Gastroesophageal sphincter (tissue), 4 donors: ENCODE results near the gene EHD1. TPM values are rescaled to one million over a fixed set of nuclear protein-coding genes. Genes with fewer than 3 reads are reported as not detected.

Experiments
- ATAC-seq: fragments of 150-250 bp; one replicate; pipeline ENCODE4 v1.9.1; 2016; ENCODE audit warnings: mild to moderate bottlenecking, moderate library complexity
- H3K27ac ChIP-seq, 4 donors: fragments of 200-600 bp; sonication (generic) in 3 of 4; 1 replicate in 3 of 4; 2 replicates in 1 of 4; pipeline ENCODE4 v1.5.1; 2016 to 2019
- H3K27me3 ChIP-seq: fragments of 200-600 bp; sonication (generic); one replicate; pipeline ENCODE4 v1.5.1; 2019
- H3K36me3 ChIP-seq, 2 donors: fragments of 200-600 bp; sonication (generic); one replicate each; pipeline ENCODE4 v1.5.1; 2019; ENCODE audit warnings: control low read depth in 1 of 2
- H3K4me1 ChIP-seq, 3 donors: fragments of 200-600 bp; sonication (generic); 1 replicate in 2 of 3; 2 replicates in 1 of 3; pipeline ENCODE4 v1.5.1; 2016 to 2019; ENCODE audit warnings: control low read depth in 2 of 3
- H3K4me3 ChIP-seq, 2 donors: fragments of 200-600 bp; sonication (generic); one replicate each; pipeline ENCODE4 v1.5.1; 2019; ENCODE audit warnings: mild to moderate bottlenecking in 1 of 2, moderate library complexity in 1 of 2
- H3K9me3 ChIP-seq, 3 donors: fragments of 200-600 bp; sonication (generic); one replicate each; pipeline ENCODE4 v1.5.1; 2017 to 2019; ENCODE audit warnings: control low read depth in 2 of 3
- EP300 ChIP-seq: sonication (generic); formaldehyde crosslinking; IDR thresholded peaks from one replicate; pipeline ENCODE4 v1.6.1; 2017; ENCODE audit warnings: antibody characterized with exemption, mild to moderate bottlenecking
- POLR2A ChIP-seq, 2 donors: fragments of 450-650 bp; IDR thresholded peaks; one replicate each; pipeline ENCODE4 v1.6.1; 2017; ENCODE audit warnings: antibody characterized with exemption in 2 of 2, mild to moderate bottlenecking in 2 of 2, moderate library complexity in 1 of 2
- POLR2AphosphoS5 ChIP-seq: sonication (generic); formaldehyde crosslinking; IDR thresholded peaks from one replicate; pipeline ENCODE4 v1.6.1; 2017; ENCODE audit warnings: antibody characterized with exemption
- WGBS, 2 donors: methylation state at CpG; one replicate each; pipeline ENCODE4 v1.1.5; 2018; ENCODE audit warnings: low coverage in 1 of 2; 5-methylcytosine and 5-hydroxymethylcytosine counted together
- total RNA-seq, 4 donors: library from RNA; depleted of rRNA; stranded (reverse); fragments of >200 nt; gene quantifications; one replicate each; pipeline ENCODE4 v1.1.0, GENCODE V29; 2016
- TF ChIP-seq, protein P1 (sequence below), 4 experiments: fragments of 200-600 bp in 2 of 4; fragments of 450-650 bp in 2 of 4; sonication (generic) in 1 of 4; IDR thresholded peaks; one replicate each; pipeline ENCODE4 v1.5.1; 2017 to 2019; ENCODE audit warnings: antibody characterized with exemption in 4 of 4, mild to moderate bottlenecking in 2 of 4, moderate library complexity in 2 of 4

The EHD1 gene
- total RNA-seq, 4 donors from 2014 or later, result 92.1 to 188 (median 101) TPM

DNA sequence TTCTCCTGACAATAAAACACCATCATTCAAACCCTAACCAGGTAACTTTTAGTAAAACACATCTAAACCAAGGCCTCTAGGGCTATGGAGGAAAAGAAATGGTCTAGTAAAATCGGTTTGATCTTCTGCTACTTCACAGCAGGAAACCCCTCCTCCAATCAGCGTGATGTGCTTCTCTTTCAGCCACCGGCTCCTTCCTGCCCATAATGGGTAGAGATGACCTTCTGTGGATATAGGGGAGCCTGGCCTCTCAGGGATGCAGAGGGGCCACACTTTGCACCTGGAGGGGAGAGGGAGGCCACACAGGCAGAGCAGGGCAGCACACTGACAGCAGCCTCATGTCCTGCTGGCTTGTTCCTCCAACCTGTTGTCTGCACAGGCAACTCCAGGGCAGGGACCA lies 6.9 kb downstream of the EHD1 start:
- peak overlapping the region; percentile 60 to 98 (median 97) for H3K27ac ChIP-seq
- no peak overlapping the region for H3K4me3 ChIP-seq
- 37 to 41% methylated on average over 2 to 3 of the region's 3 CpGs for WGBS, 2 donors
- H3K4me1 ChIP-seq, result peaks cover 5 to 100% (median 75%) of the 10 kb centered on the region in 3 donors
- H3K9me3 ChIP-seq, result no peaks in the 10 kb centered on the region
- peaks cover 0 to 33% of the 10 kb centered on the region in 2 donors for H3K36me3 ChIP-seq
- TF ChIP-seq, protein P1, sequence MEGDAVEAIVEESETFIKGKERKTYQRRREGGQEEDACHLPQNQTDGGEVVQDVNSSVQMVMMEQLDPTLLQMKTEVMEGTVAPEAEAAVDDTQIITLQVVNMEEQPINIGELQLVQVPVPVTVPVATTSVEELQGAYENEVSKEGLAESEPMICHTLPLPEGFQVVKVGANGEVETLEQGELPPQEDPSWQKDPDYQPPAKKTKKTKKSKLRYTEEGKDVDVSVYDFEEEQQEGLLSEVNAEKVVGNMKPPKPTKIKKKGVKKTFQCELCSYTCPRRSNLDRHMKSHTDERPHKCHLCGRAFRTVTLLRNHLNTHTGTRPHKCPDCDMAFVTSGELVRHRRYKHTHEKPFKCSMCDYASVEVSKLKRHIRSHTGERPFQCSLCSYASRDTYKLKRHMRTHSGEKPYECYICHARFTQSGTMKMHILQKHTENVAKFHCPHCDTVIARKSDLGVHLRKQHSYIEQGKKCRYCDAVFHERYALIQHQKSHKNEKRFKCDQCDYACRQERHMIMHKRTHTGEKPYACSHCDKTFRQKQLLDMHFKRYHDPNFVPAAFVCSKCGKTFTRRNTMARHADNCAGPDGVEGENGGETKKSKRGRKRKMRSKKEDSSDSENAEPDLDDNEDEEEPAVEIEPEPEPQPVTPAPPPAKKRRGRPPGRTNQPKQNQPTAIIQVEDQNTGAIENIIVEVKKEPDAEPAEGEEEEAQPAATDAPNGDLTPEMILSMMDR (IDR thresholded peaks at IDR 0.05), result no peak
- TF ChIP-seq POLR2A (IDR thresholded peaks at IDR 0.05), result no peak
- TF ChIP-seq POLR2AphosphoS5, result no peak
- no peak for TF ChIP-seq EP300
- no peaks in the 10 kb centered on the region for H3K27me3 ChIP-seq
- no peak for ATAC-seq

DNA sequence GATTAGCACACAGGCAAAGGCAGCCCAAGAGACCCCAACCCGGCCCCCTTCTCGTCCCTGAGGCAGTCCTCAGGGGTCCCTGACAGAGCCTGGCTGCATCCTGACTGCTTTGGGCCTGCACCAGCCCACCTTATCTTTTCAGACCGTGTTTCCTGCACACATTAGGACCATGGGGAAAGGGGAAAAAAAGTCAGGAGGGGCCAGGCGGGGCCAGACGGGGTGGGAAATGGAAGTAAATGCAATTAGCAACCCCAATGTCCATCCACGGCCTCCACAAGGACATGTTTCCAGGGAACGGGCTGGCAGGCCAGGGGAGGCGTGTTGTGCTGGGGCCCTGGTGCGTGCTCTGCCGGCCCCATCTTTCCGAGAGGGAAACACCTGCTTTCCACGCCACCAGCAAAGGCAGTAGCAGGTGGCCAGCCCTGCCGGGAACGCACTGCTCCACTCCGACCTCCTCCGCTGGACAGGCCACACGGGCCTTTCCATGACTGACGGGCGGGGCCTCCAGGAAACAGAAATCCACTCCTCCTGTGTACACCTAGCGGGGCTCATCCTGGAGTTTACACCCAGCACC lies 7.4 kb downstream of the EHD1 start:
- Histone ChIP-seq H3K4me1 (peaks cover 5 to 100% (median 74%) of the 10 kb centered on the region in 3 donors), H3K36me3 (peaks cover 0 to 33% of the 10 kb centered on the region in 2 donors), H3K27ac (peak overlapping the region; percentile 60 to 98 (median 97)), H3K27me3 (no peaks in the 10 kb centered on the region), H3K4me3 (peak overlapping the region in 1 of 2 donors; percentile 28), H3K9me3 (no peaks in the 10 kb centered on the region)
- WGBS, 2 donors, result 23 to 31% methylated on average over 14 of the region's 20 CpGs
- no peak for TF ChIP-seq EP300
- TF ChIP-seq POLR2AphosphoS5, result no peak
- no peak for TF ChIP-seq POLR2A (IDR thresholded peaks at IDR 0.05)
- TF ChIP-seq, protein P1 (IDR thresholded peaks at IDR 0.05), result no peak
- ATAC-seq, result peak; percentile 23

DNA sequence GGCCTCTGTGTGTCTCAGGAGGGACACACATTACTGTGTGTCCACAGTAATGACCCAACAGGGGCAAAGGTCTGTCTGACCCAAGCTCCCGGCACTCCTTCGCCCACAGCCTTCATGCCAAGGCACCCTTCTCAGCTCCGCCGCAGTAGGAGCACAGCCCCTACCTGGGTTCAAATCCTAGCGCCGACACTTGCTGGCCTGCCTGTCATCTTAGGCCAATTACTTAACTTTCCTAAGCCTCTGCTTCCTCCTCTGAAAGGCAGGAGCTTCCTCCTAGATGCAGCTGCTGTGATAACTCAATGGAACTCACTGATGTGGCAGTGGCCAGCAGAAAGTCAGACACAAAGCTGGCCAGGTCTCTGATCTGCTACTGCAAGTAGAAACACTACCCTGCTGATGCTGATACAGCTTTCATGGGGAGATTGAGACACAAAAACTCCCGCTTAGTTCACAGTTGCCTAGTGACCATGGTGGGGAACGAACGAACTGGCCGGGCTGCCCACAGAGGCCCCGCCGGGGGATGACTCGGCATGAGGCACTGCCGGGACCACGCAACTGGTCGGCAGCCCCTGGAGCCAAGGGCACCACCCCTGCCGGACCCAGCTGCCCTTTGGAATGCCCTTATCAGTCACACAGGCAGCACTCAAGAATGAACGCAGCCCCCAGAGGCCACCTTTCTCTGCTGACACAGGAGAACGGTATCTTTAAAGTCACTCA lies 8.1 kb downstream of the EHD1 start:
- no peaks in the 10 kb centered on the region for H3K27me3 ChIP-seq
- TF ChIP-seq POLR2AphosphoS5, result peak; percentile 21
- TF ChIP-seq, protein P1 (IDR thresholded peaks at IDR 0.05), result no peak
- no peak for TF ChIP-seq POLR2A (IDR thresholded peaks at IDR 0.05)
- no peak for TF ChIP-seq EP300
- H3K4me1 ChIP-seq, result peaks cover 6 to 100% (median 70%) of the 10 kb centered on the region in 3 donors
- no peaks in the 10 kb centered on the region for H3K9me3 ChIP-seq
- peak overlapping the region; percentile 60 to 98 (median 97) for H3K27ac ChIP-seq
- ATAC-seq, result peak; percentile 65
- 27 to 44% methylated on average over 6 to 7 of the region's 19 CpGs for WGBS, 2 donors
- H3K4me3 ChIP-seq, result peak overlapping the region in 1 of 2 donors; percentile 28
- H3K36me3 ChIP-seq, result peaks cover 0 to 33% of the 10 kb centered on the region in 2 donors

DNA sequence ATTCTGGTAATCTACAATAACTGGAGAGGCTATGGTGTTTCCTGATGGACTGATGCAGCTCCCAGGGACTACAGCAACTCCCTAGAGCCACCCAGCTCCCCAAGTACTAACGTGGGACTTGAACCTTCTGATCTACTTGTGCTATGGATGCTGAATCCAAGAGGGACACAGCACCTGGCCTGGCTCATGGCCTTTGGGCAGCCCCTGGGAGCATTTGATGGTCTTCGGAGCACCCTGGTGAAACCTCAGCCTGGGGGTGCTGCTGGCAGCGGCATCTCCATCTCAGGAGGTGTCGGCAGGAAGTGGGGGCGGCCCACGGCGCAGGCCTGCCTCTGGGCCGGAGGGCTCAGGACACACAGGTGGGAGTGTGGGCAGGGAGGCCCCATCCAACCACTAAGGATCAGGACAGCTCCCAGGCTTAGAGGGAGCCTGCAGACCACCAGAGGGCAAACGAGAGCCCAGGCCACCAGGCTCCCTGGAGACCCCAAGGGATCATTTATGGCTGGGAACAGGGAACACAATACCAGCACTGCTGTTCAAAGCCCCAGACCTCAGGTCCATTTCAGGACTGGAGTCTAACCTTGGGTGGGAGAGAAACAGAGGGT lies 8.7 kb downstream of the EHD1 start:
- Histone ChIP-seq H3K4me1 (peaks cover 11 to 100% (median 72%) of the 10 kb centered on the region in 3 donors), H3K27me3 (no peaks in the 10 kb centered on the region), H3K27ac (peak overlapping the region; percentile 60 to 98 (median 97)), H3K4me3 (peak overlapping the region in 1 of 2 donors; percentile 28), H3K36me3 (peaks cover 0 to 33% of the 10 kb centered on the region in 2 donors), H3K9me3 (no peaks in the 10 kb centered on the region)
- WGBS, 2 donors, result 20% methylated on average over 1 of the region's 9 CpGs; no CpG with 5 or more reads in 1 of the 2 donors
- no peak for ATAC-seq
- TF ChIP-seq POLR2A (IDR thresholded peaks at IDR 0.05) (no peak), EP300 (no peak), POLR2AphosphoS5 (no peak)
- TF ChIP-seq, protein P1 (IDR thresholded peaks at IDR 0.05), result peak in 3 of 4 experiments; percentile 5 to 43 (median 37)
